Measurements from ENCODE around the gene NADSYN1.

DNA sequence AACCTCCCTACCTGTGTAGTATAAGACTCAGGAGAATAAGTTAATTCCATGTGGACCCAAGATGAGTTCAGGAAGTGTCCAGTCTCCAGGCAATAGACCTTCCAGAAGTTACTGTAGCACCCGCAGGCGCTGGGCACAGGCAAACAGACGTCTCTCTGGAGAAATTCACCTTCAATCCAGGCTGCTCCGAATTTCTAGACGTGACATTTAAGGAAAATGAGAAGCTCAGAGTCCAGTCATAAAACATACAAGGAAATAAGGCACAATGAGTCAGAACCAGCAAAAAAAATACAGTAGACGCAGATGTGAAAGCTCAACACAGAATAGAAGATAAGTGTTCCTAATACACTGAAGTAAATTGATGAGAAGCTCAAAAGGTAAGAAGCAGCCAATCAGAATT lies 14.2 kb downstream of the NADSYN1 start:
- TF ChIP-seq EP300 (IDR thresholded peaks at IDR 0.05; ENCODE audit: low read depth) (no peak), POLR2AphosphoS5 (IDR thresholded peaks at IDR 0.05) (no peak), POLR2A (IDR thresholded peaks at IDR 0.05) (no peak)
- TF ChIP-seq, protein P1, sequence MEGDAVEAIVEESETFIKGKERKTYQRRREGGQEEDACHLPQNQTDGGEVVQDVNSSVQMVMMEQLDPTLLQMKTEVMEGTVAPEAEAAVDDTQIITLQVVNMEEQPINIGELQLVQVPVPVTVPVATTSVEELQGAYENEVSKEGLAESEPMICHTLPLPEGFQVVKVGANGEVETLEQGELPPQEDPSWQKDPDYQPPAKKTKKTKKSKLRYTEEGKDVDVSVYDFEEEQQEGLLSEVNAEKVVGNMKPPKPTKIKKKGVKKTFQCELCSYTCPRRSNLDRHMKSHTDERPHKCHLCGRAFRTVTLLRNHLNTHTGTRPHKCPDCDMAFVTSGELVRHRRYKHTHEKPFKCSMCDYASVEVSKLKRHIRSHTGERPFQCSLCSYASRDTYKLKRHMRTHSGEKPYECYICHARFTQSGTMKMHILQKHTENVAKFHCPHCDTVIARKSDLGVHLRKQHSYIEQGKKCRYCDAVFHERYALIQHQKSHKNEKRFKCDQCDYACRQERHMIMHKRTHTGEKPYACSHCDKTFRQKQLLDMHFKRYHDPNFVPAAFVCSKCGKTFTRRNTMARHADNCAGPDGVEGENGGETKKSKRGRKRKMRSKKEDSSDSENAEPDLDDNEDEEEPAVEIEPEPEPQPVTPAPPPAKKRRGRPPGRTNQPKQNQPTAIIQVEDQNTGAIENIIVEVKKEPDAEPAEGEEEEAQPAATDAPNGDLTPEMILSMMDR (IDR thresholded peaks at IDR 0.05): no peak

Measured in transverse colon (tissue), 4 donors.